CD8-positive, alpha-beta memory T cell (primary cell): ENCODE data around the gene FKBP5. TPM values are rescaled to one million over a fixed set of nuclear protein-coding genes. Genes with fewer than 3 reads are reported as not detected.

Source experiments
- CTCF ChIA-PET: fragments of 350-600 bp; sonication (Branson Sonifier 250); formaldehyde crosslinking; loops from one replicate; lab custom pipeline; 2021; ENCODE audit warnings: antibody characterized with exemption; lab: Charles Lee
- POLR2A ChIA-PET: fragments of 350-600 bp; sonication (Branson Sonifier 250); formaldehyde crosslinking; loops from one replicate; lab custom pipeline; 2021; ENCODE audit warnings: antibody characterized with exemption; lab: Charles Lee
- DNase-seq, 5 donors: peaks; one replicate each; pipeline versions ENCODE4 v3.0.0 to v3.0.0-alpha.2; 2020 to 2022; ENCODE audit warnings: mixed read lengths in 1 of 5
- H3K27ac ChIP-seq: one replicate; pipeline ENCODE4 v1.7.0; 2013; ENCODE audit warnings: low read depth, mild to moderate bottlenecking, low read length, moderate library complexity
- H3K27me3 ChIP-seq: 2 replicates; pipeline ENCODE4 v1.7.0; 2013; ENCODE audit warnings: low read length, mild to moderate bottlenecking; ENCODE audit not compliant: insufficient read depth, poor library complexity, severe bottlenecking
- H3K36me3 ChIP-seq: 2 replicates; pipeline ENCODE4 v1.7.0; 2013; ENCODE audit warnings: mild to moderate bottlenecking, low read length, moderate library complexity; ENCODE audit not compliant: insufficient read depth
- H3K4me1 ChIP-seq: 2 replicates; pipeline ENCODE4 v1.7.0; 2013; ENCODE audit warnings: mild to moderate bottlenecking, low read length, moderate library complexity; ENCODE audit not compliant: insufficient read depth
- H3K4me3 ChIP-seq: 2 replicates; pipeline ENCODE4 v1.7.0; 2013; ENCODE audit warnings: mild to moderate bottlenecking, low read length
- H3K9me3 ChIP-seq: 2 replicates; pipeline ENCODE4 v1.7.0; 2013; ENCODE audit warnings: mild to moderate bottlenecking, low read length
- H3K27ac Mint-ChIP-seq, 8 donors: one replicate each; pipeline ENCODE4 v1.8.0; 2020 to 2021; ENCODE audit warnings: mixed read lengths in 8 of 8, mild to moderate bottlenecking in 6 of 8, inconsistent platforms in 3 of 8, moderate library complexity in 3 of 8
- H3K27me3 Mint-ChIP-seq, 2 donors: one replicate each; pipeline ENCODE4 v1.8.0; 2020 to 2021; ENCODE audit warnings: mixed read lengths in 2 of 2, mild to moderate bottlenecking in 1 of 2, moderate library complexity in 1 of 2
- H3K36me3 Mint-ChIP-seq, 3 donors: one replicate each; pipeline ENCODE4 v1.8.0; 2020 to 2021; ENCODE audit warnings: mixed read lengths in 3 of 3, inconsistent platforms in 1 of 3, mild to moderate bottlenecking in 1 of 3
- H3K4me1 Mint-ChIP-seq, 3 donors: one replicate each; pipeline ENCODE4 v1.8.0; 2020 to 2021; ENCODE audit warnings: mixed read lengths in 3 of 3, inconsistent platforms in 1 of 3, mild to moderate bottlenecking in 1 of 3
- H3K4me3 Mint-ChIP-seq, 7 donors: one replicate each; pipeline ENCODE4 v1.8.0; 2020 to 2021; ENCODE audit warnings: mixed read lengths in 7 of 7, mild to moderate bottlenecking in 6 of 7, moderate library complexity in 4 of 7, inconsistent platforms in 2 of 7
- H3K9me3 Mint-ChIP-seq, 5 donors: one replicate each; pipeline ENCODE4 v1.8.0; 2020 to 2022; ENCODE audit warnings: mixed read lengths in 5 of 5, mild to moderate bottlenecking in 3 of 5, moderate library complexity in 2 of 5, inconsistent platforms in 1 of 5
- polyA plus RNA-seq: library from polyadenylated mRNA; unstranded; fragments of 300-500 nt; fragmentation: Illumina TruSeq; gene quantifications from one replicate; pipeline ENCODE4 v1.2.3, GENCODE V29; 2021
- total RNA-seq, 2 experiments: library from RNA; stranded (reverse); gene quantifications; one replicate each; pipeline ENCODE4 v1.2.3, GENCODE V29; 2021

The FKBP5 gene
- total and polyA plus RNA-seq, 3 experiments from 2014 or later, result 55.7 to 192 (median 58.8) TPM

DNA sequence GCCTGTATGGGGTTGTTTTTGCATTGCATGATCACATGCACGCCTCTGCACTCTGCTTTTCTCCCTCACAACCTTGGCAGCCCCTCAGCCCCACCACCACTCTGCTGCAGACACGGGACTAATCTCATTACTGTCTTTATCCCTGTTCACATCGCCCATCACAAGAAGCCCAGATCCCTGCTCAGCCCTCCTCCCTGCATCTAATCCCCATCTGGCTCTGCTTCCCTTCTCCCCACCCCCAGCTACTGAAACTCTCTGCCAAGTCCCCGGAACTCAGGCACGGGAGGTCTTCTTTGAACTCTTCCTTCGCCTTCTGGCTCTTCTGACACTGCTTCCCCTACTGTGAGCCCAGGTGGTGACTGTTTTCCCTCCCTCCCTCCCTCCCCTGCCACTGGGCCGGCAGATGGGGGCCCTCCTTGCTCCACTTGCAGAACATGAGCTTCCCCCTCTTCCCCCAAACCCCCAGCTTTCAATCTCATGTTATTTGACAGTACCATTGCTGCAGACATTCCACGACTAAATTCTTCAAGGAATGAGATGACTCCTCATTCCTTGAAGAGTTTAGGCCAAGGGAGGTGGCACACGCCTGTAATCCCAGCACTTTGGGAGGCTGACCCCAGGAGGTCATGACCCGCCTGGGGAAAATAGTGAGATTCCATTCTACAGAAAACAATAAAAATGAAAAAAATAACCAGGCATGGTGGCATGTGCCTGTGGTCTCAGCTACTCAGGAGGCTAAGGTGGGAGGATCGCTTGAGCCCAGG lies 154.1 kb downstream of the FKBP5 start:
- H3K27me3 ChIP-seq, result no peaks in the 10 kb centered on the region
- H3K36me3 Mint-ChIP-seq, result no peaks in the 10 kb centered on the region
- POLR2A ChIA-PET, result no interaction called here
- H3K9me3 Mint-ChIP-seq, result no peaks in the 10 kb centered on the region
- peaks cover 0 to 27% of the 10 kb centered on the region in 2 donors for H3K27me3 Mint-ChIP-seq
- H3K4me1 Mint-ChIP-seq, result peaks cover 0 to 5% (median 5%) of the 10 kb centered on the region in 3 donors
- no peak overlapping the region for H3K27ac ChIP-seq
- H3K36me3 ChIP-seq, result no peaks in the 10 kb centered on the region
- DNase-seq, result no peak
- no peak overlapping the region for H3K27ac Mint-ChIP-seq
- no peak overlapping the region for H3K4me3 ChIP-seq
- CTCF ChIA-PET, result no interaction called here
- H3K4me3 Mint-ChIP-seq, result no peak overlapping the region
- H3K9me3 ChIP-seq, result no peaks in the 10 kb centered on the region
- H3K4me1 ChIP-seq, result no peaks in the 10 kb centered on the region

DNA sequence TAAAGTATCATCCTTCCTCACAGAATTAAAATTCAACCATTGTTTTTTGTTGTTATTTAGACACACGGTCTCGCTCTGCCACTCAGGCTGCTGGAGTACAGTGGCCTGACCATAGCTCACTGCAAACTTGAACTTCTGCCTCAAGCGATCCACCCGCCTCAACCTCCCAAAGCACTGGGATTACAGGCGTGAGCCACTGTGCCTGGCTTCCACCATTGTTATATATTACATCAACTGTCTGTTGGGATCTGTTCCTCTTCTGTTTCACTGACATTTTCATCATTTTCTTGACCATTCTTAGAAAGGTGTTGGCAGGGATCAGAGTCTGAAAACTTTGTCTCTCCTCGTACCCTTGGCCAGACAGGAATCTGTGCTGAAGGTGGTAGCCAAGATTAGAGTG lies 154.7 kb downstream of the FKBP5 start:
- ChIA-PET CTCF (no interaction called here), POLR2A (no interaction called here)
- peaks cover 0 to 5% (median 5%) of the 10 kb centered on the region in 3 donors for H3K4me1 Mint-ChIP-seq
- no peak overlapping the region for H3K4me3 Mint-ChIP-seq
- H3K4me1 ChIP-seq, result no peaks in the 10 kb centered on the region
- no peak overlapping the region for H3K4me3 ChIP-seq
- H3K27me3 ChIP-seq, result no peaks in the 10 kb centered on the region
- H3K9me3 Mint-ChIP-seq, result no peaks in the 10 kb centered on the region
- no peak overlapping the region for H3K27ac Mint-ChIP-seq
- no peak for DNase-seq
- no peaks in the 10 kb centered on the region for H3K36me3 ChIP-seq
- H3K27ac ChIP-seq, result no peak overlapping the region
- no peaks in the 10 kb centered on the region for H3K9me3 ChIP-seq
- no peaks in the 10 kb centered on the region for H3K36me3 Mint-ChIP-seq
- peaks cover 0 to 27% of the 10 kb centered on the region in 2 donors for H3K27me3 Mint-ChIP-seq

DNA sequence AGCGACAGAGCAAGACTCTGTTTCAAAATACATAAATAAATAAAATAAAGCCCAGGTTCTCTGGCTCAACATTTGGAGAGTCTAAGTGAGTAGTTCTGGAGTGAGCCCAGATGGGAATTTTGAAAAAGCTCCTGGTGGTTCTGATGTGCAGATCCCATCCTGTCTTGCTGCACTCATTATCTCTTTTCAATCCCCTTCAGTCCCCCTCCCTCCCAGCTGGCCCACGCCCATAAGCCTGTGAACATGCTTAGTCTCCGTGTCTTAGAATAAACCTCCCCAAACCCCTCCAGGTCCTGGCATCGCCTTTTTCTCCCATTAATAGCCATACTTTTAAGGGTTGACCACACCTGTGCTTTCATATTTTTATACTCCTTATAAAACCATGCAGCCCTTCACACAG lies 156.6 kb downstream of the FKBP5 start:
- no peaks in the 10 kb centered on the region for H3K9me3 ChIP-seq
- DNase-seq, result no peak
- H3K9me3 Mint-ChIP-seq, result no peaks in the 10 kb centered on the region
- no peaks in the 10 kb centered on the region for H3K27me3 ChIP-seq
- POLR2A ChIA-PET, result no interaction called here
- peaks cover 0 to 27% of the 10 kb centered on the region in 2 donors for H3K27me3 Mint-ChIP-seq
- no peaks in the 10 kb centered on the region for H3K36me3 Mint-ChIP-seq
- no peak overlapping the region for H3K27ac ChIP-seq
- CTCF ChIA-PET, result interaction anchor here (1.2 to 1.7 kb wide), 2 partner anchors 9 to 20 kb away, joined by 7 to 8 read pairs; no protein-coding TSS in a partner anchor
- H3K27ac Mint-ChIP-seq, result no peak overlapping the region
- H3K4me3 ChIP-seq, result no peak overlapping the region
- no peak overlapping the region for H3K4me3 Mint-ChIP-seq
- H3K4me1 ChIP-seq, result no peaks in the 10 kb centered on the region
- peaks cover 5 to 10% (median 5%) of the 10 kb centered on the region in 3 donors for H3K4me1 Mint-ChIP-seq
- no peaks in the 10 kb centered on the region for H3K36me3 ChIP-seq

- Mint-ChIP-seq H3K27ac (peak overlapping the region in 6 of 8 donors; percentile 20 to 94 (median 64)), H3K4me1 (peaks cover 27 to 31% (median 31%) of the 10 kb centered on the region in 3 donors), H3K27me3 (peaks cover 0 to 2% of the 10 kb centered on the region in 2 donors), H3K36me3 (no peaks in the 10 kb centered on the region), H3K9me3 (no peaks in the 10 kb centered on the region), H3K4me3 (peak overlapping the region in 2 of 7 donors; percentile 1 to 73)
- no peaks in the 10 kb centered on the region for H3K27me3 ChIP-seq
- no peak overlapping the region for H3K4me3 ChIP-seq
- ChIA-PET POLR2A (no interaction called here), CTCF (interaction anchor here (1.4 to 4.9 kb wide), 4 partner anchors 27 to 213 kb away, joined by 3 to 47 read pairs (median 16); partner anchors contain the start of genes ARMC12 and TEAD3)
- no peak overlapping the region for H3K27ac ChIP-seq
- DNase-seq, result no peak
- peaks cover 27% of the 10 kb centered on the region for H3K4me1 ChIP-seq
- no peaks in the 10 kb centered on the region for H3K9me3 ChIP-seq
- H3K36me3 ChIP-seq, result no peaks in the 10 kb centered on the region
Measured at GRCh38 chr6:35524380-35525020, 164.2 kb downstream of the FKBP5 start.

Other genes starting within 250 kb of the FKBP5 start
- 10 to 100 TPM; 23.6 to 27.5 TPM for gene FANCE, start 236.6 kb downstream of the FKBP5 start, total RNA-seq
- gene FANCE, start 236.6 kb downstream of the FKBP5 start, polyA plus RNA-seq, result 6.5 TPM
- 1,000 to 10,000 TPM; 1,737 to 1,739 TPM for gene RPL10A, start 220.5 kb downstream of the FKBP5 start, total RNA-seq
- 970 TPM for gene RPL10A, start 220.5 kb downstream of the FKBP5 start, polyA plus RNA-seq
- under 1 TPM; 0.53 to 0.90 TPM for gene TEAD3, start 191.8 kb downstream of the FKBP5 start, total RNA-seq
- 0.25 TPM for gene TEAD3, start 191.8 kb downstream of the FKBP5 start, polyA plus RNA-seq
- gene TULP1, start 176.0 kb downstream of the FKBP5 start, total RNA-seq, result not detected
- not detected for gene TULP1, start 176.0 kb downstream of the FKBP5 start, polyA plus RNA-seq
- gene ARMC12, start 48.1 kb upstream of the FKBP5 start, total RNA-seq, result under 1 TPM; 0.37 to 0.38 TPM
- gene ARMC12, start 48.1 kb upstream of the FKBP5 start, polyA plus RNA-seq, result 0.26 TPM
- not detected for gene CLPSL2, start 87.7 kb upstream of the FKBP5 start, total RNA-seq
- not detected for gene CLPSL2, start 87.7 kb upstream of the FKBP5 start, polyA plus RNA-seq
- gene CLPSL1, start 92.1 kb upstream of the FKBP5 start, total RNA-seq, result not detected
- gene CLPSL1, start 92.1 kb upstream of the FKBP5 start, polyA plus RNA-seq, result not detected
- not detected for gene CLPS, start 108.4 kb upstream of the FKBP5 start, total RNA-seq
- not detected for gene CLPS, start 108.4 kb upstream of the FKBP5 start, polyA plus RNA-seq
- not detected for gene LHFPL5, start 116.4 kb upstream of the FKBP5 start, total RNA-seq
- not detected for gene LHFPL5, start 116.4 kb upstream of the FKBP5 start, polyA plus RNA-seq
- gene SRPK1, start 232.2 kb upstream of the FKBP5 start, total RNA-seq, result 100 to 1,000 TPM; 114 TPM
- gene SRPK1, start 232.2 kb upstream of the FKBP5 start, polyA plus RNA-seq, result 49.1 TPM